GM21526 (cell line): ENCODE results near the gene RABGAP1.
"Not testable (repeated sequence)": the region's sequence is repeated elsewhere in the genome, so short reads cannot be mapped to it uniquely, and the experiment has no call there.

Experiments
- ATAC-seq: cut with Tn5 transposase; IDR thresholded peaks from one replicate; pipeline ENCODE4 v1.9.1; 2021; ENCODE audit warnings: moderate library complexity; ENCODE audit not compliant: unreplicated experiment, low FRiP score

RABGAP1 gene

DNA sequence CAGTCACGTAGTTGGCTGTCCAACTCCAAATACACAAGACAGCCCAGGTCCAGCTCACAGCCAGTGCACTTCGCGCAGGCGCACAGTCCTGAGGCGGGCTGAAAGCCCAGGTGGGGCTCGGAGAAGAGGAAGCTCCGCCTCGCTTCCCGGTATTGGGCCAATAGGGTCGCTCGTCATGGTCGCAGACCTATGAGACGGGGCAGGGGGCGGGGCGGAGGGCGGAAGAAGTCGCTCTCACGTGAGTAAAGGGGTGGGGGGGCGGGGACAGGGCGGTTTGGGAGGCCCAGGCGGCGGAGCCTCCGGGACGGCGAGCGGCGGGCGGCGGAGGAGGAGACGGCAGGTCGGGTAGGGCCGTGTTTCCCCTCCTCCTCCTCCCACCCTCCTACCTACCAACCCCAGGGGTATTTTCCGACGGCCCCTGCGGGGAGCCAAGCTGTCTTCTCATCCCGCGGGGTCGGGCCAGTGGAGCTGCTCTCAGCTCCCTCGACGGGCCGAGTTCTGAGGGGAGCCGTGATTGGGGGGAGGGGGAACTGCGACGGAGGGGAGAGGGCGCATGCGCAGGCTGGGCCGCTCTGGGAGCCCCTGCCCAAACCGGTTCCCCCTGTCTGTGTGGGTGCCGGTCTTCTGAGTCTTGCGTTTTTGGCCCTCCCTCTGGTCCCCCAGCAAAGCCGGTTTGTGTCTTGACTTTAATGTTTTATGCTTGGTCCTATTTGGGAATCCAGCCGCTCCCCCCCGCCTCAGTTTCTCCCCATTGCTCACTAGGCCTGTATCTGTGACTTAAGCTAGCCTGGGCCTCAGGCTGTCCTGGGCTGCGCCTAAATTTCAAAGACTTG lies at the start of gene RABGAP1:
RABGAP1 (plus strand) TSS at position 272 of the 833 bp plus-strand sequence. CDS start 16,040 bp downstream, outside the sequence.
- peak; percentile 96 for ATAC-seq

- ATAC-seq = no peak
These were observed 42.9 kb upstream of the RABGAP1 start for GRCh38 chr9:122897969-122898368.

GRCh38 chr9:122900791-122901190 lies 40.0 kb upstream of the RABGAP1 start:
- no peak for ATAC-seq

DNA sequence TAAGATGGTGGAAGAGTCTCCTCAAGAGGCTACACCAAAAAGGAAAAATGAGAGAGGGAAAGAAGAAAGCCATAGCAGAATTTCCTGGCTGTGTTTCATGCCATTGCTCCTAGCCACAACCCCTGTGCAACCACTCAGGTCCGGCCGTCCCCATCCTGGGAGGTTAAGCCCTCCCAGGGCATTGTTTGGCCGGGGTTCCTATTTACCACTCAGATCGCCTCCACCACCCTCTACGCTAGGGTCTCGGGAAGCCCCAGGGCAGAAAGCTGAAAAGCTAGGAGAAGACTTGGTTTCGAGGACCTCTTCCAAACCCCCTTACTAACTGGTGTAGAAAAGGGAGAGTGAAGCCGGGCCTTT lies 36.4 kb upstream of the RABGAP1 start:
- ATAC-seq = peak; percentile 15

- ATAC-seq = peak; percentile 79
These were observed 35.8 kb upstream of the RABGAP1 start, which contains the start of gene RC3H2 for GRCh38 chr9:122904823-122905710. Gene RC3H2 (minus strand): TSS chr9:122905359. CDS start chr9:122897509, 7,850 bp downstream.

DNA sequence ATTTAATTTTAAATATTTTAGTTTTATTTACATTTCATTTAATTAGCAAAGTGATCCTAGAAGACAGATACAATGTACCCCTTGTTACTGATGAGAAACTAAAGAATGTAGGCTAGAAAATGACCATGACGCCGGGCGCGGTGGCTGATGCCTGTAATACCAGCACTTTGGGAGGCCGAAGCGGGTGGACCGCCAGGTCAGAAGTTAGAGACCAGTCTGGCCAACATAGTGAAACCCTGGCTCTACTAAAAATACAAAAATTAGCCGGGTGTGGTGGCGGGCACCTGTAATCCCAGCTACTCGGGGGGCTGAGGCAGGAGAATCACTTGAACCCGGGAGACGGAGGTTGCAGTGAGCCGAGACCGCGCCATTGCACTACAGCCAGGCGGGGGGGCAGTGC lies 34.7 kb upstream of the RABGAP1 start:
- not testable (repeated sequence) for ATAC-seq

GRCh38 chr9:122912671-122912963 lies 28.2 kb upstream of the RABGAP1 start:
- ATAC-seq = no peak

DNA sequence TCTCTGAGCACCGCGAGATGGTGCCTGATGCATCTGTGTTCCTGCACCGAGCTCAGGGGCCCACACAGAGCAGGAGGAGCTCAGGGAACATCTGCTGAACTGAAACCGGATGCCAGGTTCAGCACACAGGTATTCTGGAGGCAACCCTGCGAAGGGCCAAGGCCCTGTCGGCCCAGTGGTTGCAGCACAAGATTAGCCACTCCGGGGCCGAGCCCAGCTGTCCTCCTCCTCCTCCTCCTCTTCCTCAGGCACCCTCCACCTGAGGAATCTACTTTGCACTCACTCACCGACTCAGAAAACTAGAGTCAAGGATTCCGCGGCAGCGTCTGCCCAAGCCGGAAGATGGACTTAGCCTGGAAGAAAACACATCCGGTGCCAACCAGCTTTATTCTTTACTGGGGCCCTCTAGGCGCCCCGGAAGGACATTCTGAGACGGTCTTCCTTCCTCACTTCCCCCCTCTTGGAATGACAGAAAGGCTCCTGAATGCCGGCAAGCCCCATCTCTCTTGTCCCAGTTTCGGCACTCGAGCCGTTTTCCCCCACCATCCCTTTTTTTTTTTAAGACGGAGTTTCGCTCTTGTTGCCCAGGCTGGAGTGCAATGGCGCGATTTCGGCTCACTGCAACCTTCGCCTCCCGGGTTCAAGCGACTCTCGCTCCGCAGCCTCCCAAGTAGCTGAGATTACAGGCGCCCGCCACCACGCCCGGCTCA lies 27.7 kb upstream of the RABGAP1 start, which contains the start of gene ZBTB6:
ZBTB6 (minus strand) TSS at position 360 of the 710 bp plus-strand sequence. CDS start 1,251 bp downstream, outside the sequence.
- ATAC-seq = peak; percentile 95

DNA sequence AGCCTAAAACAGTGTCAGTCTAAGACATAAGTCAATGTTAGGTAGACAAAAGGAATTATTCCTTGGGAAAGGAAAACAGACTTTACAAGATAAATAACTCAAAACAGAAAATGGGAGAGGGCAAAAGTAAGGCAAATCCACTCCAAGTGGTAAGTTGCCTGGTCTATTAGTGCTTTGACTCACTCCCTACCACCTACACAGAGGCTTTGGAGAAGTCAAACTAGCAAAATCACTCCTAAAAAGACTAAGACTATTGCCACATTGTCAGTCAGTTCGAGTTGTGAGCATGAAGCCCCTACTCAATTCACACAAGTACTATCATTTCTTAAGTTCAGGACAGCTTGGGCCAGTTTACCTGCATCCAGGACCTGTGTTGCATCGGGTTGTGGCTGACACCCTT lies 22.5 kb upstream of the RABGAP1 start:
- ATAC-seq = no peak

DNA sequence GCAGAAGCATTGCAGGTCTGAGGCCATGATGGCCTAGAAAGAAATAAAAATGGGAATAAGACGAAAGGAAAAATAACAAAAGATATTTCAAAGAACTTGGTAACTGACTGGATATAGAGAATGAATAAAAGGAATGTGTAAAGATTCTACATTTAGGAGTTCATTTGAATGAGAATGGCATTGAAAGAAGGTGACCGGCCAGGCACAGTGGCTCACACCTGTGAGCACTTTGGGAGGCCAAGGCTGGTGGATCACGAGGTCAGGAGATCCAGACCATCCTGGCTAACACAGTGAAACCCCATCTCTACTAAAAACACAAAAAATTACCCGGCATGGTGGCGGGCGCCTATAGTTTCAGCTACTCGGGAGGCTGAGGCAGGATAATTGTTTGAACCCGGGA lies 18.1 kb upstream of the RABGAP1 start:
- ATAC-seq = no peak

- no peak for ATAC-seq
These were observed 16.9 kb upstream of the RABGAP1 start for GRCh38 chr9:122923947-122924346.

DNA sequence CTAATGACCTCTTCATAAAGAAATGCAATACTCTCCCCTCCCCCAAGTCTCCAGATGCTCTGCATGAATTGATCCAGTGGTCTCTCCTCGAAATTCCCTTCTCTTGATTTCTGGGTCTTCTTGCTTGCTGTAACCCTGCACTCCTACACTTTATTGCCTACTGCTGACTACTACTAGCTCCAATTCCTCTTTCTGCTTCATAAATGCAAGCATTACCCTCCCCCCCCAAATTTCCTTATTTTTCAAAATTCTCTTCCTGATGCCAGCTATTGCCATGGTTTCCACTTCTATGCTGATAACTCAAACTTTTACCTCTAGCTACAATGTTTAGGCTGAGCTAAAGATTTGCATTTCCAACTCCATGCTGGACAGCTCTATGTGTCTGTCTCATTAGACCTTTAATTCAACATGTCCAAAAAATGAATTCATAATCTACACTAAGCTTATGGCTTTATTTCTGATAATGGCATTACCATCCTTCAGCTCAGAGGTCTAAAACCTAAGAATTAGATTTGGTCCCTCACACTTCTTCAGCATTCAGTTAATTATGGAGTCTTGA lies 10.9 kb upstream of the RABGAP1 start:
- no peak for ATAC-seq

GRCh38 chr9:122930541-122931225 lies 10.1 kb upstream of the RABGAP1 start:
- ATAC-seq = no peak

GRCh38 chr9:122931226-122932121 lies 9.3 kb upstream of the RABGAP1 start, which contains the start of gene ZBTB26:
Gene ZBTB26 (minus strand): TSS chr9:122931512. CDS start chr9:122919934, 11,578 bp downstream.
- peak; percentile 89 for ATAC-seq

DNA sequence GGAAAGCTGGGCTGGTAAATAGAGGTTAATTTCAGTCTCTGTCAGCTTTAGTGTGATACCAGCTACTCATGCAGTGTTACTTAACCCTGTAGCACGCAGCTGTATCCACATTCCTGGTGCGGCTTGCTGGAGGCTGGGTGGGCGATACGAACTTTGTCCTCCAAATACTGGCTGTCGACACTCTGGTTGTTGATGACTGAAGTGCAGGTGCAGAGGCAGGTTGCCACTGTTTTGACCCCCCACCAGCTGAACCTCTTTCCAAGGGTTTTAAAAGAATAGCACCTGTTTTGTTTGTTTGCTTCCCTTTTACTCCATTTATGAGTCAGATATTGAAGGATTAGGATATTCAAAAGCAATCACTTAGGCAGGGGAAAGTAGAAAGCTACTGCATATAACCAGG lies 4.4 kb upstream of the RABGAP1 start:
- no peak for ATAC-seq

DNA sequence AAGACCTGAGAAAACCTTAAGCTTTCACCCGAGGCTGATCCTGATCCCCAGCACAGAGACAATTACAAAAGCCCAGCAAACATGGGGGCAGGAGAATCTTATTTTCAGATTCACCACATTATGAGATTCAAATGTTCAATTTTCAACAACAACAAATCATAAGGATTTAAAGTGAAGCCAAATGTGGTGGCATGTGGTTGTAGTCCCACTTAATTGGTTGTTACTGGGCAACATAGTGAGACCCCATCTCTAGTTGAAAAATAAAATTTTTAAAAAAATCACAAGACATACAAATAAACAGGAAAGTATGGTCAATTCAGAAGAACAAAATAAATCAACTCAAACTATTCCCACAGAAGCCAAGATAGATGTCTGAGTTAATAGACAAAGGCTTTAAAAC lies 3.9 kb upstream of the RABGAP1 start:
- ATAC-seq = no peak

DNA sequence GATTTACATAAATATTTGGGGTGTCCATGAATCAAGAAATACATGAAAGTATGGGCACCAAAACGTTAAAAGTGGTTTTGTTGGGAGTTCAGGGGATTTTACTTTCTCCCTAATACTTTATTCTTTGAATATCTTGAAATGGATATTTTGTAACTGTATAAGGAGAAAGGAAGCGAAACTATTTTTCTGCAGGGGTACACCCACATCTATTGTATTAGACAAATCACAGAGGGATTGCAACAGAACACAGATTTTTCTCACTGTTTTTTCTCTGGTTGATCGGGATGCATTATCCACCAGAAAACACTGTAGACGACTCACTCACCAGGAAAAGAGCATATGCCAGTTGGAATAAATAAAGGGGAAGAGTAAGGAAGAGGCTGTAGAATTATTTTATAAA lies 1.2 kb upstream of the RABGAP1 start:
- no peak for ATAC-seq

DNA sequence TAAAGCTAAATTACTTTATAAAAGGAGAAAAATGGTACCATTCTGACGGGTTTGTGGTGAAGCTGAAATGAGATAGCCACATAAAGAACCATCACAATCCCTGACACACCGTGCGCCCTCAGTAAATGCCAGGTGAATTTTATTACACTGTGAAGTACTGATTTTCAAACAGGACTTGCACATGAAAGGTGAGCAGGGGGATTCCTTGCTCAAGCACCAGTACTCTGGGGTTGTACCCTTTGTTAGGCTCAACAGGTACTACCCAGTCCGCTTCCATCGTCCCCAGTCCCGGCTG lies 419 bp upstream of the RABGAP1 start:
- no peak for ATAC-seq

DNA sequence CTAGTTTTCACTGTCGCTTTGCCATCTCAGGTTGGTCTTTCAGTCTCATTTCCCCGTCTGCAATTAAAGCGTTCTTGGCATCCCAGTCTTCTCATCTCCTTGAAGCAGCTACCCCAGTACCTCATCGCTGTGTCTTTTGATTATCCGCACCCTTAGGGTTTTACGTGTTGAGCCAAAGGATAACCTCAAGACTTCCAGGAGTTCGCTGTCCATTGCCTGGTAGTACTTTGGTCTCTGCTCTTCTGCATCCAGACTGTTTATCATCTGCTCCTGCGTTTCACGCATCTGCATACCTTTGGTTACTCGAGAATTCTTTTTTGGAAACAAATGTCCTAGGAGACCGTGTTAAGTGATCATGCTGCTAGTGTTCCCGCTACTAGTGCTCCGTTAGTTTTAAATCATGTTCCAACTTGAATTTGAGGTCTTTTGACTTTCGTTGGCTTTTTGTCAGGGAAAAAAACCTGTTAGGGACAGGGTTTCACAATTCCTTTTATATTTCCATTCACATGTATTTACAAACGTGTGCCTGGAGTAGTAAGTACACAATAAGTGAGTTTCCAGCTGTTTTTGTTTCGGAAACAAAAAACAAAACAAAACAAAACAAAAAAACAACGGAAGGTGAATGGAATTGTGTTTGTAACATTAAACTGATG lies 888 bp downstream of the RABGAP1 start:
- no peak for ATAC-seq
